GM18519 (cell line): ENCODE data around the gene PLAGL2.
"Not testable (repeated sequence)": the region's sequence is repeated elsewhere in the genome, so short reads cannot be mapped to it uniquely, and the experiment has no call there.

Experiments used
- ATAC-seq: cut with Tn5 transposase; IDR thresholded peaks from one replicate; pipeline ENCODE4 v1.9.1; 2021; ENCODE audit warnings: mild to moderate bottlenecking, moderate library complexity; ENCODE audit not compliant: unreplicated experiment, low FRiP score

PLAGL2 gene

GRCh38 chr20:32207626-32208498, at the start of gene PLAGL2, which contains the start of gene POFUT1:
Gene PLAGL2 (minus strand): TSS chr20:32207743. CDS start chr20:32202178, 5,565 bp downstream.
Gene POFUT1 (plus strand): TSS chr20:32207880. CDS start chr20:32207942, 62 bp downstream.
- ATAC-seq = peak; percentile 56

- ATAC-seq = no peak
Observed at GRCh38 chr20:32252189-32252588, 44.6 kb upstream of the PLAGL2 start.

- ATAC-seq = no peak
Observed at GRCh38 chr20:32251470-32251869, 43.9 kb upstream of the PLAGL2 start.

GRCh38 chr20:32249030-32249738, 41.6 kb upstream of the PLAGL2 start:
- no peak for ATAC-seq

- ATAC-seq = no peak
Observed at GRCh38 chr20:32248043-32248442, 40.5 kb upstream of the PLAGL2 start.

- ATAC-seq = not testable (repeated sequence)
Observed at GRCh38 chr20:32246208-32246607, 38.7 kb upstream of the PLAGL2 start.

- ATAC-seq = no peak
Observed at GRCh38 chr20:32244959-32245358, 37.4 kb upstream of the PLAGL2 start.

GRCh38 chr20:32244150-32244823, 36.7 kb upstream of the PLAGL2 start:
- no peak for ATAC-seq

- no peak for ATAC-seq
Observed at GRCh38 chr20:32241807-32242206, 34.3 kb upstream of the PLAGL2 start.

- no peak for ATAC-seq
Observed at GRCh38 chr20:32240205-32240604, 32.7 kb upstream of the PLAGL2 start.

- no peak for ATAC-seq
Observed at GRCh38 chr20:32238483-32239425, 31.2 kb upstream of the PLAGL2 start.

- ATAC-seq = no peak
Observed at GRCh38 chr20:32237419-32237818, 29.9 kb upstream of the PLAGL2 start.

- ATAC-seq = no peak
Observed at GRCh38 chr20:32236819-32237218, 29.3 kb upstream of the PLAGL2 start.

- ATAC-seq = no peak
Observed at GRCh38 chr20:32236048-32236533, 28.5 kb upstream of the PLAGL2 start.

GRCh38 chr20:32235331-32236047, 27.9 kb upstream of the PLAGL2 start:
- no peak for ATAC-seq

GRCh38 chr20:32234135-32234808, 26.7 kb upstream of the PLAGL2 start:
- ATAC-seq = no peak

GRCh38 chr20:32233286-32233685, 25.7 kb upstream of the PLAGL2 start:
- no peak for ATAC-seq

- ATAC-seq = no peak
Observed at GRCh38 chr20:32232326-32232886, 24.9 kb upstream of the PLAGL2 start.
